ENCODE data around the gene IMP4.
A peak's percentile ranks its signal among the peaks of the same experiment; 100 is the strongest.

The IMP4 gene

GRCh38 chr2:130342533-130343275 lies at the start of gene IMP4:
TSS of gene IMP4 (plus strand) at chr2:130342897. CDS start at chr2:130342933, 36 bp downstream.
- peak within 1 kb of the TSS; percentile 67 for H3K4me3 ChIP-seq (ENCODE audit: insufficient read depth, low read length, poor library complexity, severe bottlenecking)
- peak within 1 kb of the TSS; percentile 82 for H3K27ac ChIP-seq (ENCODE audit: low read depth, low read length)
- H3K27me3 ChIP-seq (ENCODE audit: low read length): no peaks in the 10 kb centered on the region
- no peaks in the 10 kb centered on the region for H3K9me2 ChIP-seq (replicated peaks; ENCODE audit: insufficient read depth, low read length)
- no peaks in the 10 kb centered on the region for H3K9me3 ChIP-seq (ENCODE audit: insufficient read depth, low read length)
- peaks cover 8% of the 10 kb centered on the region; the same call in 1 of the 2 replicates for H3K36me3 ChIP-seq (ENCODE audit: low read length)
- peak within 1 kb of the TSS; percentile 87 for H3K4me2 ChIP-seq (ENCODE audit: low read depth, low read length, poor library complexity, severe bottlenecking)
- TF ChIP-seq CTCF (IDR thresholded peaks at IDR 0.05; ENCODE audit: insufficient read depth, low read length, poor library complexity, severe bottlenecking) (no peak), EZH2phosphoT487 (conservative IDR thresholded peaks at IDR 0.05; ENCODE audit: low read length) (no peak)
- peaks cover 30% of the 10 kb centered on the region for H3K79me2 ChIP-seq (ENCODE audit: insufficient read depth, low read length)
- peak within 1 kb of the TSS; percentile 87 for H2AFZ ChIP-seq (ENCODE audit: low read depth, low read length, severe bottlenecking)
- peaks cover 8% of the 10 kb centered on the region; the same call in 1 of the 2 replicates for H3F3A ChIP-seq (ENCODE audit: insufficient read depth)
- H4K20me1 ChIP-seq (ENCODE audit: low read depth, low read length): no peaks in the 10 kb centered on the region
- H3K9ac ChIP-seq (ENCODE audit: low read length): peak within 1 kb of the TSS; percentile 76

- Histone ChIP-seq H3K4me2 (ENCODE audit: low read depth, low read length, poor library complexity, severe bottlenecking) (no peak overlapping the region), H3K9me2 (replicated peaks; ENCODE audit: insufficient read depth, low read length) (no peaks in the 10 kb centered on the region), H3K27ac (ENCODE audit: low read depth, low read length) (no peak overlapping the region), H4K20me1 (ENCODE audit: low read depth, low read length) (no peaks in the 10 kb centered on the region), H3K79me2 (ENCODE audit: insufficient read depth, low read length) (no peaks in the 10 kb centered on the region), H3K4me3 (ENCODE audit: insufficient read depth, low read length, poor library complexity, severe bottlenecking) (no peak overlapping the region), H3K27me3 (ENCODE audit: low read length) (no peaks in the 10 kb centered on the region), H3K9ac (ENCODE audit: low read length) (no peak overlapping the region), H2AFZ (ENCODE audit: low read depth, low read length, severe bottlenecking) (no peak overlapping the region), H3K36me3 (ENCODE audit: low read length) (no peaks in the 10 kb centered on the region), H3F3A (ENCODE audit: insufficient read depth) (no peaks in the 10 kb centered on the region), H3K9me3 (ENCODE audit: insufficient read depth, low read length) (no peaks in the 10 kb centered on the region)
- no peak for TF ChIP-seq CTCF (IDR thresholded peaks at IDR 0.05; ENCODE audit: insufficient read depth, low read length, poor library complexity, severe bottlenecking)
- TF ChIP-seq EZH2phosphoT487 (conservative IDR thresholded peaks at IDR 0.05; ENCODE audit: low read length): no peak
These were observed 42.3 kb upstream of the IMP4 start for GRCh38 chr2:130300258-130300969.

GRCh38 chr2:130300970-130301348 lies 41.7 kb upstream of the IMP4 start:
- no peak overlapping the region for H2AFZ ChIP-seq (ENCODE audit: low read depth, low read length, severe bottlenecking)
- no peak overlapping the region for H3K27ac ChIP-seq (ENCODE audit: low read depth, low read length)
- H3K4me3 ChIP-seq (ENCODE audit: insufficient read depth, low read length, poor library complexity, severe bottlenecking): no peak overlapping the region
- TF ChIP-seq CTCF (IDR thresholded peaks at IDR 0.05; ENCODE audit: insufficient read depth, low read length, poor library complexity, severe bottlenecking): no peak
- no peak for TF ChIP-seq EZH2phosphoT487 (conservative IDR thresholded peaks at IDR 0.05; ENCODE audit: low read length)
- H3K36me3 ChIP-seq (ENCODE audit: low read length): no peaks in the 10 kb centered on the region
- H3K79me2 ChIP-seq (ENCODE audit: insufficient read depth, low read length): no peaks in the 10 kb centered on the region
- no peaks in the 10 kb centered on the region for H3K9me3 ChIP-seq (ENCODE audit: insufficient read depth, low read length)
- no peaks in the 10 kb centered on the region for H3K27me3 ChIP-seq (ENCODE audit: low read length)
- H4K20me1 ChIP-seq (ENCODE audit: low read depth, low read length): no peaks in the 10 kb centered on the region
- H3K9me2 ChIP-seq (replicated peaks; ENCODE audit: insufficient read depth, low read length): no peaks in the 10 kb centered on the region
- no peaks in the 10 kb centered on the region for H3F3A ChIP-seq (ENCODE audit: insufficient read depth)
- H3K9ac ChIP-seq (ENCODE audit: low read length): no peak overlapping the region
- no peak overlapping the region for H3K4me2 ChIP-seq (ENCODE audit: low read depth, low read length, poor library complexity, severe bottlenecking)

Measured in SU-DHL-6 (cell line).